Fibroblast of lung (primary cell): ENCODE data around the gene SAA1.

Experiments used
- EZH2 ChIP-seq: IDR thresholded peaks from 2 replicates; pipeline ENCODE4 v1.5.1; 2012; ENCODE audit warnings: low read length, control low read depth, mild to moderate bottlenecking; ENCODE audit errors: missing control alignments
- TF ChIP-seq, protein P1 (sequence below), 2 donors: IDR thresholded peaks in 1 of 2; conservative IDR thresholded peaks in 1 of 2; 1 replicate in 1 of 2; 2 replicates in 1 of 2; pipeline ENCODE4 v1.5.1; 2011 to 2012; ENCODE audit warnings: low read length in 2 of 2, control low read depth in 1 of 2, inconsistent platforms in 1 of 2, low read depth in 1 of 2, mild to moderate bottlenecking in 1 of 2

GRCh38 chr11:18223591-18224387 lies 42.3 kb upstream of the SAA1 start:
- TF ChIP-seq, protein P1, sequence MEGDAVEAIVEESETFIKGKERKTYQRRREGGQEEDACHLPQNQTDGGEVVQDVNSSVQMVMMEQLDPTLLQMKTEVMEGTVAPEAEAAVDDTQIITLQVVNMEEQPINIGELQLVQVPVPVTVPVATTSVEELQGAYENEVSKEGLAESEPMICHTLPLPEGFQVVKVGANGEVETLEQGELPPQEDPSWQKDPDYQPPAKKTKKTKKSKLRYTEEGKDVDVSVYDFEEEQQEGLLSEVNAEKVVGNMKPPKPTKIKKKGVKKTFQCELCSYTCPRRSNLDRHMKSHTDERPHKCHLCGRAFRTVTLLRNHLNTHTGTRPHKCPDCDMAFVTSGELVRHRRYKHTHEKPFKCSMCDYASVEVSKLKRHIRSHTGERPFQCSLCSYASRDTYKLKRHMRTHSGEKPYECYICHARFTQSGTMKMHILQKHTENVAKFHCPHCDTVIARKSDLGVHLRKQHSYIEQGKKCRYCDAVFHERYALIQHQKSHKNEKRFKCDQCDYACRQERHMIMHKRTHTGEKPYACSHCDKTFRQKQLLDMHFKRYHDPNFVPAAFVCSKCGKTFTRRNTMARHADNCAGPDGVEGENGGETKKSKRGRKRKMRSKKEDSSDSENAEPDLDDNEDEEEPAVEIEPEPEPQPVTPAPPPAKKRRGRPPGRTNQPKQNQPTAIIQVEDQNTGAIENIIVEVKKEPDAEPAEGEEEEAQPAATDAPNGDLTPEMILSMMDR (conservative IDR thresholded peaks at IDR 0.05 in 1 of 2, IDR thresholded peaks at IDR 0.05 in 1 of 2; ENCODE audit: low read depth in 1 of 2, low read length in 2 of 2) = no peak
- TF ChIP-seq EZH2 = no peak
